Stimulated activated CD8-positive, alpha-beta memory T cell treated with anti-CD3 and anti-CD28 coated beads, Interleukin-7, amount 100 ng/mL, for 4 hours (primary cell): Measurements from ENCODE around the gene TOMM5.

Experiments
- DNase-seq, 2 donors: peaks; one replicate each; pipeline ENCODE4 v3.0.0-alpha.2; 2020; ENCODE audit warnings: low read depth in 2 of 2

Gene TOMM5

DNA sequence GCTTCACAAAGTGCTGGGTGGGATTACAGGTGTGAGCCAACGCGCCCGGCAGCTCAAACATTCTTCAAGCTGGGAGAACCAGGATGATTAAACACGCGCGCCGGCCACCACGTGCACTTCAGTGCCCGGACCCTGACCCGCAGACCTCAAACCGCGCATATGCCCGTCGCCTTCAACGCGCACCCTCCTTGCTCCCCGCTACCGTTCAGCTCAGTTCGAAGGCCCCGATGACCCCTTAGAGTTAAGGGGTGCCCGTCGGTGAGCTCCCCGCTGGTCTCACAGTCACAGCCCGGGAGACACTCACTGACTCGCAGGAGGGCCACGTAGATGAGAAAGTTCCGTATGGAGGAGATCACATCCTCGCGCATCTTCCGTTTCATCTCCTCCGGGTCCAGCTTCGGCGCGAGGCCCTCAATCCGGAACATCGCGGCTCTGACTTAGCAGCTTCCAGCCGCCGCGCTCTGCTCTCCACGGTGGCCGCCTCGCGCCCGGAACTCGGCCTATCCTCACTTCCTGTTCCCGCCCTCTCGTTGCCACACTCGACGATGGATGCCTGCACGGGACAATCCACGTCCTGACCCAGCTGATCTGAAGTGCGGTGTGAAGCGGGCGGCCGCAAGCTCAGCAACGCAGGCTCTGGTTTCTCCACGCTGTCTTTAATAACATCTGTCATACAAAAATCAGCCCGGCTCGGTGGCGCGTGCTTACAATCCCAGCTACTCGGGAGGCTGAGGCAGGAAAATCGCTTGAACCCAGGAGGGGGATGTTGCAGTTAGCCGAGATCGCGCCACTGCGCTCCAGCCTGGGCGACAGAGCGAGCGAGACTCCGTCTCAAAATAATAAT lies at the start of gene TOMM5:
Gene TOMM5 (minus strand): TSS at position 490 of the 844 bp plus-strand sequence. CDS start 65 bp downstream, at position 425.
- peak; percentile 85 to 86 for DNase-seq

DNA sequence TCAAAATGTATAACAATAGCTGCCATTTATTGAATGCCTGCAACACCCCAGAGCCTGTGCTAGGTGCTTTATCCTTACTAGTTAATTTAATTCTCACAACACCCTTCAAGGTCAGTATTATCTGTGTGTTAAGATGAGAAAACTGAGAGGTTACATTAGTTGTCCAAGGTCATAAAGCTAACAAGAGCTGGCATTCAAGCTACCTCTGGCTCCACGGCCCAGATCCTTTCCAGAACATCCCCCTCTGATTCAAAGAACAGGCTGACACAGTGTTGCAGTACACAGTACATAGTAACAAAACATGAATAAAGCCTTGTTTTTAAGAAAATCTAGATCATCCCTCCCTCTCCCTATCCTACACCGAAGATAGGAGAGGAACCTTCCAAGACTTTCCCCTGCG lies 48.9 kb upstream of the TOMM5 start:
- no peak for DNase-seq

DNA sequence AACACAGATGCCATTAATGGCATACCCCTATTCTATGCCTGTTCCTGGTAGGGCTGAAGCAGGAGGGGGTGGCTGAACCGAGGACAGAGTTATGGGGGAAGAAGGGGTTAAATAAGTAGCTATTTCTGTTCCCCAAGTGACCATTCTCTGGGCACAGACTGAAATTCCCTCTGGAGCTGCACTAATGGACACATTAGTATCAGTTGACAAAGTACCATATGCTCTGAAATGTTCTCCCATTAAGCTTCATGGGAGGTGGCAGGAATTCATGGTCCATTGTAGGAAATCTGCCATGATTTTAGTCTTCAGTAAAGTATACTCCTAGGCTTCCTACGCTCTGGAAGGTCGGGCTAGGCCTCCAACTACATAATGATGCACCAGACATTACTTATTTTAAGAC lies 47.8 kb upstream of the TOMM5 start:
- no peak for DNase-seq

DNA sequence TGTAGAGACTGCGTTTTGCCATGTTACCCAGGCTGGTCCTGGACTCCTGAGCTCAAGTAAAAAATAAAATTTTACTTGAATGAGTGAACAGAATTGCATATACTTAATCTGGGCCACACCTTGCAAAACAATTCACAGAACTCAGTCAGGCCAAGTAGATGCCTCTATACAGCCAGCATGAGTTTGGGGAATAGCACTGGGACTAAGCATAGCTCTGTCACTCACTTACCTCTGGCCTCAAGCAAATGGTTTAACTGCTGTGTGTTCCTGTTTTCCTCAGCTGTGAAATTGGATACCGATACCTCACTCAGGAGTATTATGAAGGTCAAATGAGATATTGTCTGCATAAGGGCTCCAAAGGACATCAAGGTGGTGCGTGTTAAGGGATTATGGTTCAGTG lies 47.4 kb upstream of the TOMM5 start:
- DNase-seq, result no peak

DNA sequence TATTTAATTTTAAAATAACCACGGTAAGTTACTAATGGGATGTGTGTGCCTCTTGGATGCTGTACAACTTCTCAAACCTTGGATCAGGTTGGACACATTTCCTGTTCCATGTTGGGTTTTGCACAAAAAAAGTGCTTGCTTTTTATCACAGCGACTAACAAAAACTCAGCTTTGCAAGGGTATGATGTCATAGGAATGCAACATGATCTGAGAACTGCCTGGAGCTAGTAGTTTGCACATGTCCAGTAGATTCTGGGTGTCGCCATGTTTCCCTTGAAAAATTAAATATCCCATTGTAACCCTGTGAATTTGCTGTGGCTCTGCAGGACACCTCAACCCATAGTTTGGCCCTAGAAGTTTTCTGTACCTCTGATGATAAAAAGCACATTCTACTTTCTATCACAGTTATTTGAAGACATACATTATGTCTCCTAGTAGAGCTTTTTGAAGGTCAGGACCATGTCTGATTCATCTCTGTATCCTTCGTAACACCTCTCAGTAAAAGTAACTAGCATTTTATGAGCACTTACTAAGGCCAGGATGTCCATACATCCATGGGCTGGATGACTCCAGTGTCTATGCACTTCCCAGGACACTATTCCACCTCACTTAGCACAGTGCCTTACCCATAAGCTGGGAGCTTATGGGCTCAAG lies 46.8 kb upstream of the TOMM5 start:
- DNase-seq, result no peak

DNA sequence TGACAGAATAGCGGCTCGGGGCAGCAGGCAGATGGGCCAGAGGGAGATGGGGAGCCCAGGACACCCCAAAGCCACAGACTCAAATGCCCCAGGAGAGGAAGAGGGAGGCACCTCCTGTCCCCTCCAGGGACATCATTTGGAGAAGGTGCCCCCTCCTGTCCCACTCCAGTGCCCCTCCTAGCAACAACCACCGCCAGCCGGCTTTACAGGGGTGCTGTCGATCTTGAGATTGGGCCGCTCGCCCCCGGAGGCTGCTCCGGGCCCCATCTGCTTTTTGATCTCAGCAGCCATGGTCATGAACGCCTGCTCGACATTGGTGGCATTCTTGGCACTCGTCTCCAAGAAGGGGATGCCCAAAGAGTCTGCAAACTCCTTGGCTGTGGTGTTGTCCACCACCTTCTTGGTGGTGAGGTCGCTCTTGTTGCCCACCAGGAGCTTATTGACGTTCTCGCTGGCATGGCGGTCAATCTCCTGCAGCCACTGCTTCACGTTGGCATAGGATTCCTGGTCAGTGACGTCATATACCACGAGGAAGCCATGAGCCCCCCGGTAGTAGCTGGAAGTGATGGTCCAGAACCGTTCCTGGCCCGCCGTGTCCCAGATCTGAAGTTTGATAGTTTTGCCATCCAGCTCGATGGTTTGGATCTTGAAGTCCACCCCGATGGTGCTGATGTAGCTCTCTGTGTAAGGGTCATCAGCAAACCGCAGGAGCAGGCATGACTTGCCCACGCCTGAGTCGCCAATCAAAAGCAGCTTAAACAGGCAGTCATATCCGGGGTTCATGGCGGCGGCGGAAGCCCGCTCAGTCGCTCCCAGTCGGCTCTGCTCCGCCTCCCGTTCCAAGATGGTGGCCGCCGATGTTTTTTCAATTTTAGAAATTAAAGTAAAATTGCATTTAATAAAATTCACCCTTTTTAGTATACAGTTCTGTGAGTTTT lies 44.4 kb upstream of the TOMM5 start:
- DNase-seq, result no peak

DNA sequence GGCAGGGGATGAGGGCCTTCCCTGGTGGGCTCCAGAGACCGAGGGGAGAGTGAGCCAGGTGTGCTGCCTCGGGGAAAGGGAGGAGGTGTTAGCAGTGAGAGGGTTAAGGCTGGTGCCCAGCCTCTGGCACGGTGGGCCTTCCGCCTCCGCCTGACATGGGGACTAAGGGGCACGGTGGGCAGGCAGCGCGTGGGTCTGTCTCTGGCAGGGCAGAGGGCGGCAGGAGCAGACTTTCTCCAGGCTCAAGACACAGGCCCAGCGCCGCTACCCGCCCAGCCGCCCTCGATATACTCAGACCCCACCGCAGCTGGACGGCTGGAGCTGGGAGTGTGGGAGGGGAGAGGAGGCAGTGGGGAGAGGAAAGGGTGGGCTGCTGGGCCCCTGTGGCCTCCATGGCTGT lies 43.4 kb upstream of the TOMM5 start:
- no peak for DNase-seq

DNA sequence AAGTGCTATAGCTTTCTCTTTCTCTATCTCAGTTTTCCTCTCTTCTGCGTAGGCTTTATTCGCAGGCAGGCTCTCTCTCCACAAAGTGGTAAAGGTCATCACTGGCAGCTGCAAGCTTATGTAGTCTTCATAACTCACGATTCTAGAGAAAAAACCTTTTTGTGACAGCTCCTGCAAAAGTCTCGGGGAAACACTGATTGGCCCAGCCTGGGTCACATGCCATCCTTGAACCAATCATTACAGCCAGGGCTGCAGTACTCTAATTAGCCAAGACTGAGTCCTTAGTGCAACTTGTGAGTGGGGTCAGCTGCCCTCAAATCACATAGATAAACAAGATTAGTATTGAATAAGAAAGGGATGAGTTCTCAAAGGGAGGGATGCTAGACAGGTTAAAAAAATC lies 40.1 kb upstream of the TOMM5 start:
- DNase-seq, result no peak

DNA sequence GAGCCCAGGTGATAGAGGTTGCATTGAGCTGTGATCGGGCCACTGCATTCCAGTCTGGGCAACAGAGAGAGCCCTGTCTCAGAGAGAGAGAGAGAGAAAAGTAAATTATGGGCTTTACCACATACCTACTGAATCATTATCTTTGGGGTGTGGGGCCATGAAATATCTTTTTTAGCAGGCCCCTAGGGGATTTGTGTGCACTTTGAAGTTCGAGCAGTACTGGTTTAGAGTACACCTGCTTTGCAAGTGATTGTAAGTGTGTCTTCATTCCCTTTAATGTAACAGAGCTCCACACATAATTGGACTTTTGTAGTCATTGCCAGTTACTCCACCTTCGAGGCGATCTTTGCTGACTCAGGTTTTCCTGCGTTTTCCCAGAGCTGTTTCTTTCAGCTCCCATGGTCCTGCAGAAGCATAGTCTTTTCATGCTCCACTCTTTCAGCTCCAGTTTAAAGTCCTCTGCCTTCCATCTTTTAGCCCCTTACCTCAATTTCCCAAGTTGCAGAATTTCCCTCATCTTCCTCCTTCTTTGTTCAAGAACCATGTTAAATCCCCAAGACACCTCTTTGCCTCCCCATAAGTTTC lies 34.4 kb upstream of the TOMM5 start:
- DNase-seq, result no peak

DNA sequence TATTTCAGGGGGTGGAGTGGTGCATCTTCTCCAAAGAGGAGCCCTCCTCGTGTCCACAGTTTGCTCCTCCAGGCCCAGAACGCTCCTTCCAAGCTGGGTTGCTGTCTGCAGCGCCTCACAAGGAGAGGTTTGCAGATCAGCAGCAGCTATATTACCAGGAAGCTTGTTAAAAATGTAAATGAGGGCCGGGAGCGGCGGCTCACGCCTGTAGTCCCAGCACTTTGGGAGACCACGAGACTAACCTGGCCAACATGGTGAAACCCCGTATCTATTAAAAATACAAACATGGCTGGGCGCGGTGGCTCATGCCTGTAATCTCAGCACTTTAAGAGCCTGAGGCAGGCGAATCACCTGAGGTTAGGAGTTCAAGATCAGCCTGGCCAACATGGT lies 33.4 kb upstream of the TOMM5 start:
- no peak for DNase-seq

DNA sequence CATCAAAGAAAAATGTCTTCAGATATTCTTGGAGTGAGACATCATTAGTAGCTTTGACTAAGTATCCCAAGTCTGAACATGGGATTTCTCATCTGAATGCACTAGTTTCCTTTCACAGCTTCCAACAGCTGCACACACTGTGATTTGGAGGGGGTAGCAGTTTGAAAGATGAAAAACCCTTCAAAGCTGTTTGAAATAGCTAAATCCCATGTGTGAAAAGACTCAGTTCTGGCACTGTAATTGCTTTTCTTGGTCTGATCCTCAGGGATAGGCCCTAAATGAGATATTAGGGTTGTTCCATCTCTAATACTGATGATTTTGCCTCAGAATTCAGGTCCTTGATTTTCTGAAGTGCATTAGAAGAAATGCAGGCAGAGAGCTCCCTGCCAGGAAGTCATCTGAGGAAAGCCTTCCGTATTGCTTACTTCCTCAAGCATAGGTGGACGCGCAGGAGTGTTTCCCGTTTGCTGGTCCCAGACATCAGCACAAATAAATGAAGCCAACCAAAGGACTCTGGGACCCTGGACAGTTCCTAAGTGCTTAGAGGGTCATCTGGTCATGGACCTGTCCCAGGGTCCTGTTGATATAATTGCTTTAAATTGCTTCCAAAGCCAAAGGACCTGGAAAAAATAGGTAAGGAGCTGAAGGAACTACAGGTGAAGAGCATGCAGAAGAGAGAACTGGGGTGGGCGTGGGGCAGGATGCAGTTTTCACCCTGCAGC lies 32.8 kb upstream of the TOMM5 start:
- DNase-seq, result no peak

DNA sequence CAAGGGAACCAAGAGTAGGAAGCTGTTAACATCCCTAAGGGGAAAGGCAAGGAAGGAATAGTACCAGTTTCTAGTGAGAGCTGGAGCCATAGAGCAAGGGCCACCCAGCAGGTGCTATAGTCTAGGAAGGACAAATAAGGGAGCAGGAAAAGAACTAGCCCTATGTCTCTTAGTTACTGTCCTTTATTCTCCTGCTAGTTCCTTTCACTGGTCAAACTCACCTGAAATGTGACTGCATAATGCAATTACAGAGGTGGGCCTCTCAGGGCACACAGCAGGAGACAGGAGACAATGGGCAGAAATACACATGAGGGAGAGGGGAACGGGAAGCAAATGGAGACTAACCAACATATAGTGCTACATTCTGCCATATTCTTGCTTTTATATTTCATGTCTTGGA lies 31.7 kb upstream of the TOMM5 start:
- DNase-seq, result no peak

DNA sequence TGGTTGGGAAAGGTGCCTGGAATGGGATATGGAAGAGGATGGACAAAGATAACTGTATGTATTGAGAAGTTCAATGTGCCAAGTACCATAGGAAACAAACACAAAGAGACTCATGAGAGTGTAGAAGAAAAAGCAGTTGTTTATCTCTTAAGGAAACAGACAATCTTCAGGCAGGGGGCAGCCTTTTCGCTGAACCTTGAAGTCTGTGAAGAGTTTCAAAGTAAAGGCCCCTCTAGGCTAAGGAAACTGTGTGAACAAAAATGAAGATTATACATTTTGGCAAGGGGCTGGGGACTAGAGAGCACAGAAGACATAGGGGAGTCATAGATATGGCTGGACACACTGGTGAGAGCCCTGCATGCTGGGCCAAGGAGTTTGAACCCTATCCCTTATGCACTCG lies 30.9 kb upstream of the TOMM5 start:
- DNase-seq, result no peak

DNA sequence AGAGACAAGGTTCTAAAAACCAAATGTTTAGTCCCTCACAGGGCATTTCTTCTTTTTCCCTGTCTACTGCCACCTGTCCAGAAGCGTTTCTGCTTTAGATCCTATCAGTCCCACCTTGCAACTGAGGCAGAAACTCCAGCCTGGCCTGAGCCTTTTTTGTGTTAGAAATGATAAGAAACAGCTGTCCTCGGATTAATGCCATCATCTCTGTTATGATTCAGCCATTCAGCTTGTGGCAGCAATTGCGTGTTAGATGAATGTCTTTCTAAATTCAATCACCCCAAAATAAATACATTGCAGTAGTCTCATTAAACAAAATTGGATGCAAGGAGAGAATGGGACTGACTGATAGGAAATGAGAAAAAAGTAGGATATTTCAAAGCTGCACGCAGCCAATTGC lies 30.1 kb upstream of the TOMM5 start:
- no peak for DNase-seq

DNA sequence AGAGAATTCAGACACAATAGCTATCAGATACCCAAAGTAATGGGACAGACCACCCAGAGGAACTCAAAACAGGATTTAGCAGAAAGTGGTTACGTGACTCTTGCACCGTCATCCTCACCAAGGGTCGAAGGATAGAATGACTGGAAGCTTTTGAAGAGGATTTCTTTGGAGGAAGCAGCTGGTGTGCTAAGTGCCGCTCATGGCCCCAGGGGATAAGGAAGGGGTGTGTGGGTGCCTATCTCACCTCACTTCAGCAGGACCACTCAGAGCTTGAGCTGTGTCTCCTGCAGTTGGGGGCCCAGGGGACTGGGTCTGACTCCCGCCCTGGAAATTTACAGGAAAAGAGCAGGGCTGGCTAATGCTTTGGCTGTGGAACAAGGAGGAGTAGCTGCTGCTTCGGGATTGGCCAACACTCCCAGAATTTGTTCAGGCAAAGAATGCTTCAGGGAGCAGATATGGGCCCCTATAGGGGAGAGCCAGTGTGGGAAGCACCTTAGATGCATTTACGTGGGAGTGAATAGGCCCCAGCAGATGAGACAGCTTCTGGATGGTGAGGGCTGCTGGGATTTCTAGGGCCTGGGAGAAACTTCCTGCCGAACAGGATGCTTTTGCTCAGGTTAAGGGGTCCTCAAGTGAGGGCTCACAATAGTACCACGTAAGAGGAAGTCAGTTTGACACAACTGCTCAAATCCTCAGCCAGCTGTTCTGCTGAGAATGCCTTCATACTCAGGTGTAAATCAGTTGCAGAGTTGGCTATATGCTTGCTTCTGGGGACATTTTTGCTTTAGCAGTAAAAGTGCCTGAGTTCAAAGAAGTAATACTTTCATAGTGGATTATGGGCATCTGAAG lies 29.1 kb upstream of the TOMM5 start:
- no peak for DNase-seq

DNA sequence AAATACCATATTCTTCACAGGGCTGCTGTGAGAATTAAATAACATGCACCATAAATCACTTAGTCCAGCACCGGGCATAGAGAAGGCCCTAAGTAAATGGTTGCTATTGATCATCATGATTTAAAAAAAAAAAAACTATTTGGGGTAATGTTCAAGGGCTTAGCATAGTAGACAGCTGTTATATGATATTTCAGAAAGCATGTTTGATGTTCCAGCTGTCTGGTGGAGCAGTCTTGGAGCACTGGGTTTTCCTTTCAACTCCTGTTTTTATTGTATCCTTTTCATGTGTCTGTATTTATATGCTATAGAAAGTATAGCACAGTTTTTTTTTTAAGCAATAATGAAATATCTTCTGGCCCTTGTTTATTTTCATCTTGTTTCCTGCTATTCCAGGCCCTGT lies 28.0 kb upstream of the TOMM5 start:
- no peak for DNase-seq

DNA sequence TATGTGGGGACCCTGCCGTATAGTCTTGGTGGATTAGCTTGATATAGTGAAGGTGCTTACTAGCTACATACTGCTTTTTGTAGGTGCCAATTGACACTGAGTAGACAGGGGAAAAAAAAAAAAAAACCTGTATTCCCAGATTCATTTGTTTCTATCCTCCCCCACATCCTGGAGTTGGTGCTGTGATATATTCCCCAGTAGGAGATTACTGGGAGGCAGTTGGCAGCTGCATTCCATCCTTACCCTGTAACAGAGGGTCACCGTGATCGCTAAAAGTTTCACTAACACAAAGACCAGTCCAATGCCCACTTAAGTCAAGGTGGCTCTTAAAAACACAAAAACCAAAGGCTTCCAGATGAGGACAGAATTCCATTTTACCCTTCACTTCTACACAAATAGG lies 27.4 kb upstream of the TOMM5 start:
- no peak for DNase-seq

DNA sequence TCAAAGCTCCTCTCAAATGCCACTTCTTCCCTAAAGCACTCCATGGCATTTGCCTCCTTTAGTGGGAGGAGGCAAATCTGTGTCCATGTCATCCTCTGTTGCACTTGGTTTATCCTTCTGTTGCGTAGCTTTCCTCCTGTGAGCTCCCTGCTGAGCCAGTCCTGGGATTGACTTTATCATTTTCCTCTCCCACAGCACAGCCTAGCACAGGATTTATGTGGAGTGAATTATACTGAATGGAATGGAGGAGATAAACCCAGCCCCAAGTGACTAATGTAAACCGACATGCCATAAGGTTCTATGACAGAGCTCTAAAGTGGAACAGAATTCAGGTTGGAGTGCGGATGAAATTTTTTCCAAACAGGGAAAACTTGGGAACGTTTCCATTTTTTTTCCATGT lies 26.4 kb upstream of the TOMM5 start:
- no peak for DNase-seq

DNA sequence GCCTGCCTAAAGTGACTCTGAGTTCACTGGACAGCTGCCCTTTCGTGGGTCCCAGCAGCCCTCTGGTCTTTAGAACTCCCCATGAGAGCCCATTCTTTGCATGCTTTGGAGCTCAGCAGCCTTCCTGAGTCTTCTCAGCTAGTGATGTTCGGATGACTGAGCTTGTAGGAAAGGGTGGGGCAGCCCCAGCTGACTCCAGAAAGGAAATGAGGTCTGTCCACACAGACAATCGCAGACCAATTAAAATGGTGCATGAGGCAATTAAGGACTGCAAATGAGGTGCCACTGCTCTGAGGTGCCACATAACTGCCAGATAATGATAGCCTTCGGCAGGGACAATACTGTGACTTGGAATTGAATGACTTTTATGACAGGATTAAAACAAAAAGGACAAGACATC lies 25.4 kb upstream of the TOMM5 start:
- no peak for DNase-seq

DNA sequence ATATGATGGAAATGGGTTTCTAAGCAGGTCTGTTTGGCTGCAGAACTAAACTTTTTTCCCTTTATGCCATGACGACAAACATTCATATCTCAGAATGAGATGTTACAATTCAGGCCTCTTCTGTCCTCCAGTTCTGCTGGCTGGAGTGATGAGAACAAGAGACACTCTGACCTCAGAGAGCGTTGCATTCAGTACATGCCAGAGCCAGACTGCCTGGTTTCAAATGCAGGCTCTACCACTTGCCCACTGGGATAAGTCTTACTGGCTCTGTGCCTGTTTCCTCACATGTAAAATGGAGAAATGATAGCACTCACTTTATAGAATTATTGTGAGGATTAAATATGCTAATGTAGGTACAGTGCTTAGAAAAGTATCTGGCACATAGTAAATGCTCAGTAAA lies 24.8 kb upstream of the TOMM5 start:
- no peak for DNase-seq
